NCI-H2196 treated with DMSO at 0.1 percent for 48 hours (cell line): ENCODE data around the gene ZFYVE26.
"Not testable (repeated sequence)": the region's sequence is repeated elsewhere in the genome, so short reads cannot be mapped to it uniquely, and the experiment has no call there.

Experiments
- DNase-seq: peaks from one replicate; lab custom pipeline; 2025; ENCODE audit not compliant: unreplicated experiment; lab: John Stamatoyannopoulos, UW

Gene ZFYVE26

DNA sequence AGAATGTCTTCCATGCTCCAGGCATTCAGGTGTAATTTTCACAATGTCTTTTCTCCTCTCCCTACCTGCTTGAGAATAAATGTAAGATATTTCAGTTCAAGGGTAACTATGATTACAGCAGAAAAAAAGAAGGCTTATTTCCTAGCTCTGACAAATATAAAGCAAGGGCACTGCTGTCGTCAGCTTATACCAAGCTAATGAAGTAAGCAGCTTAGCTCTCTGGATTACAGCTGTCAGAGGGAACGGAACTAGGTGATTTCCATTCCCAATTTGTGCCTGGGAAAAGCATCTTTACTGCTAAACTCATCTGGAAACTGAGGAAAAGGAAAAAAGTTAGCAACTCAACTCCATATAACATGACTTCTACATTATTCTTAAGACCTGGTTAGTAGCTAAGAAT lies 56.5 kb downstream of the ZFYVE26 start:
- no peak for DNase-seq

DNA sequence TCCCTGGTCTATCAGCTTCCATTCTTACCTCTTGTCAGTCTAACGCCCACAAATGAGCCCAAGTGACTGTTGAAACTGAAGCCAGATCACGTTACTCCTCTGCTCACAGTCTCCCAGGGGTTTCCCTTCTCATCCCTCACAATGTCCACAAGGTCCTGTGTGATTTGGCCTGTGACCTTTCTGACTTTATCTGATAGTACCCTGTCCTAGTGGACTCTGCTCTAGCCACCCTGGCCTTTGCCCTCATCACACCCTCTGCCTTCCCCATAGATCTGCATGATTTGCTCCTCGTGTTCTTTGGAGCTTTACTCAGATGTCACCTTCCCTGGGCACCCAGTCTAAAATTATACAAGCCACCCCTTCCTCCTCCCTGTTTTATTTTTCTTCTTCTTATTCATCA lies 59.2 kb downstream of the ZFYVE26 start:
- DNase-seq: no peak

DNA sequence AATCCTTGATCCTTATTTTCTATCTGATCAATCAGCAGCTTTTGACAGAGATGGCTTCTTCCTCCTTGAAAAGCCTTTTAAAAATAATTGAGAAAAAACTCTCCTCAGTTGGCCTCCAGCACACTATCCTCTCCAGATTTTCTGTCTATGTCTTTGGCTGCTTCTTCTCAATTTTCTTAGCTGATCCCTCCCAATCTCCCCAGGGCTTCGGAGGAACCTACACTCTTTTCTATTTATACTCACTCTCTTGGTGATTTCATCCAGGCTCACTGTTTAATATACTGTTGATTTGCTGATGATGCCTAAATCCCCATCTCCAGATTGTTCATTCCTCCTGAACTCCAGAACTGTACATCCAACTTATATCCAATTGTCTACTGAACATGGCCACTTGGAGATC lies 59.9 kb downstream of the ZFYVE26 start:
- no peak for DNase-seq

DNA sequence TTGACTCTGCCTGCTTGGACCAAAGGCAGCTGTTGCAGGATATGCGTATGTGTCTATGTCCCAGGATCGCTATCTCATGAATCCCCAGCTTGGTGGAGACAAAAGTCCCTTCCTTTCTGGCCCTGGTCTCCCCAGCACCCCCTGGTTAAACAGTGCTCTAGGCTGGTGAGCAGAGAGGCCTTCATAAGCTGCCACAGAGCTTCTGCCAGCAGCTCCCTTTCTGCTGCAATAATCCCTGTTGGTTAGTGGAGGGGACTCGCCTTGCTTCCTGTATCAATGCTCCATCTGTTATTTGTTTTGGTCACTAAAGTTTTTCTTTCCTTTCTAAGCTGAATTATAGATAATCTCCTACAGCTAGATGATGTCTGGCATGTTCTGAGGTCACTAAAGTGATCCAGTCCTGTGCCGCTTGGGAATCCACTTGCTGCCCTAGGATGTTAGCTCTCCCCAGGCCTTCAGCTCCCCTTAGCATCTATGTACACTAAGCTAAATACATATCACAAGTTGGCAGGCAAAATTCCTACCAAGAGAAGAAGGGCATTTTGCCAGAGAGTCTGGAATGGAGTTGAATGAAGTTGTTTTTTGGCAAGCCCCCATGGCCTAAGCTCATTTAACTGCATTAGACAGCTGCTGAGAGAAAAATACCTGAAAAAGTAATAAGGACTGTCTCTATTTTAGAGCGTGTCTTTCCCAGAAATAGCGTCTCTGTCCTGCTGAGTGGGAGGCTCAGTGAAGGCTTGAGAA lies 66.9 kb downstream of the ZFYVE26 start:
- no peak for DNase-seq

DNA sequence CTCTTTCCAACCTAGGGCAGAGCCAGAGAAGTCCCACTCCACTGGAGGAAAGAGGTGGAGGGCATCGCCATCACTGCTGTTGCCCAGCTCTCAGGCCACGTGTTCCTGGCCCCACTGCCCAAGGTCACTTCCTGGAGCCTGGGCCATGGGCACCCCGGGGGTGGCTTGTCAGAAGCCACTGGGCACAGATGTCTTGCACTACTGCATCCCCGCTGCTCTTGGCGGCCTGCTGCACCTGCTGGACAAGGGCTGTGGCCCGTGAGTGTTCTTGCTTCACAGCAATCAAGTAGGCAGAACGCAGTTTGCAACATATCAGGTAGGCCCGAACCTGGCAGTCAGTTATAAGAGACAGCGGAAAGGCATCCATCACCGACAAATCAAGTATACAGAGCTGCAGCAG lies 68.1 kb downstream of the ZFYVE26 start:
- no peak for DNase-seq

DNA sequence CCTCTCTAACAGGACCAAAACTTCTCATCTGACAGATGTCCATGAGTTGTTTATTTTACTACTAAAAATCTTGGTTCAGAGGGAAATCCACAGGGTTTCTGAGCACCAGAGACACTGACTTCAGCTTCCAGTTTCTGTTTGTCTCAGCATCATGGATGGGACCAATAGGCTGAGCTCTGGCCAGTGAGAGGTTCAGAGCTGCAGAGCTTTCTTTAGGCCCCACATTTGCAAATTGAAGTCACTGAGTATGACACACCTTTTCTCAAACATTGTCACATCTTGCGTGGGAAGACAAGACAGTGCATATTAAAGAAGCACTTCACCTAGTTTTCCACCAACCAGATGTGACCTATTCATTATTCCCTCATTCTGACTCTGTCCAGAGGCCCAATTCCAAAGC lies 69.5 kb downstream of the ZFYVE26 start:
- no peak for DNase-seq

DNA sequence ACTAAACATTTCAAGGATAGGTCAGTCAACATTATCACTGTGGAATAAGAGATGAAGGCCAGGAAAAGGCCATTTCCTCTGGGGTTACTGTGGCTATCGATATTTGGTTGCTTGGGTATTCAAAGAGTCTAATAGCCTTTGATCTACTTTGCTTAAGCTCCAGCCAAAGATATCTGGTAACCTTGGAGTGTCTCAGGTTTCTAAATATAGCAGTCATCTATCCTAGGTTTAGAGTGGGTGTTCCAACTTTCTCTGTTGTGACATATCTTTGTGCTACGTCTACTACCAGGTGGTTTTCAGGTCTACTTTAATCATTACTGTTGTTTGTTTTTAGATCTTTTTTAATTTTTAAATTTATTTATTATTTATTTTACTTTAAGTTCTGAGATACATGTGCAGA lies 72.3 kb downstream of the ZFYVE26 start:
- no peak for DNase-seq

DNA sequence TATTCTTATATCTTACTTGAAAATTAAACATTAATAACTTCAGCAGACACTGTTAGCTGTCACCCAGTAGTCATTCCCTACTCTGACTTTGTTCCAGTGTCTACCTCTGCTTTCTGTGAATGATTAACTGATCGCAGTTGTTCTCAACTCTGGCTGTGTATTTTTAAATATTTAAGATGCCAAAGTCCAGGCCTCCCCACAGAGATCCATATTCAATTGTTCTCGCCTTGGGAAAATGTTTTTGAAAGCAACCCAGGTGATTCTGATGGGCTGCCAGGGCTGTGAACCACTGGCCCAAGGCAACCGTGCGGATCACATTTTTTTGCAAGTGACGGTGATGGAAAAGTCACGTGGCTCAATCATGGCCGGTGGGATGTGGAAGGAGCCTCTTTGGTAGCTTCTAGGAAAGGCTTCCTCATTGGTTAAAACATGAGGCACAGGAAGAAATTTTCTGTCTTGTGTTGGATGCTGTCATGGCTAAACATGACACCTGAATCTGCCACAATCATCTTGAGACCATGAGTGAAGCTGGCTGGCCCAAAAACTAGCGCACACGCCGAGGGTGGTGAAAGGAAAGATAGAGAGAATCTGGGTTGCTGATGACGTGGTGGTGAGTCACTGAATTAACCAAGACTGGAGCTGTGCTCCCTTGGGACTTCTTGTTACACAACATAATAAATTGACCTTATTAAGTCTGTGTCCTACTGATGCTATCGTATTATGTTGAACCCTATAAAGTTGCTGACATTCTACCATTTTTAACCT lies 77.5 kb downstream of the ZFYVE26 start:
- DNase-seq: no peak

DNA sequence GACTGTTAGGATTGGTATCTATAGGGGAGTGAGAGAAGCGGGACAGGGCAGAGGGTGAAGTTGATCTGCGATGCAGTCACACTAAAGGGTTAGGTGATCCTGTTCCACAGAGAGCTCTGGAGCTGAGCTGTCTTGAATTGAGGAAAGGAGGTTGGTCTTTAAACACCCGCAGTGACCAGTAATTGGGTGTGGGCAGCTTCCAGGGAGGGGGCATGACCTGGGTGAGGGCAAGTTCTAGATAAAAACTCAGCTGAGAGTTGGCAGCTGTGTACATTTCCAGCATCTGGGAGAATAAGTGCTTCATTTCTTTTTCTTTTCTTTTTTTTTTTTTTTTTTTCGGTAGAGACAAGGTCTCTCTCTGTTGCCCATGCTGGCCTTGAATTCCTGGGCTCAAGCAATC lies 79.6 kb downstream of the ZFYVE26 start:
- DNase-seq: no peak

DNA sequence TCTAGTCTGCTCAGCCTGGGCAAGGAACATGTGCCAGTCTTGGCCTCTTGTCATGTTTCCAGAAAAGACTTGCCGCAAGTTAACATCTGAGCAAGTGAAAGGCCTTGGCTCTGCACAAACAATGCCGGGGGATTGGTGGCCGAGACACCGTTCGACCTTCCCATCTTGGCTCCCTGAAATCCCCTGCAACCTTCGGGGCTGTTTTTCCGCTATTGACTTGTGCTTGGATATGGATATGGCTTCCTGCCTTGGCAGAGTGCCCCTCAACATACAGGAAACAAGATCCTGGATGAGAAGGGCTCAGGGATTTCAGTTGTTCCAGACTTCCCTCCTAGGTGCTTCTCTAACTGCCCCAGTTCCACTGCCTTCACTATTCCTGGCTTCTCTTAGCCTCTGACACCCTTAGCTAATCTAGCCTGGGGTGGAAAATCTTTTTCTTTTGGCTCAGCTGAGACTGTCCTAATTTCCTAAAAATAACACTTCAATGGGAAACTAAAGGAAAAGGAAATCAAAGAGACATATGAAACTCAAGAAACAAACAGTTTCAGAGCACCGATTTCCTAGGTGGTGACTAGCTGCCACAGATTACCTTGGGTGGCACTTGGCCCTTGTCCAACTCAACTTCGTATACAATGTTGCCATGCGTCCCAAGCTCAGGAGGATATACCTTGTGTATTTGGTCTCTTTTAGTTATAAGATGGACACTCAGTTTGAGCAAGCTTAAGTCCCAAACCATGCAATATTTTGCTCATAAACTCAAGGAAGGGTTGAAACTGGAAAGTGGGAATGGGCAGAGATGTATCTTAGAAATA lies 80.8 kb downstream of the ZFYVE26 start:
- DNase-seq: no peak

DNA sequence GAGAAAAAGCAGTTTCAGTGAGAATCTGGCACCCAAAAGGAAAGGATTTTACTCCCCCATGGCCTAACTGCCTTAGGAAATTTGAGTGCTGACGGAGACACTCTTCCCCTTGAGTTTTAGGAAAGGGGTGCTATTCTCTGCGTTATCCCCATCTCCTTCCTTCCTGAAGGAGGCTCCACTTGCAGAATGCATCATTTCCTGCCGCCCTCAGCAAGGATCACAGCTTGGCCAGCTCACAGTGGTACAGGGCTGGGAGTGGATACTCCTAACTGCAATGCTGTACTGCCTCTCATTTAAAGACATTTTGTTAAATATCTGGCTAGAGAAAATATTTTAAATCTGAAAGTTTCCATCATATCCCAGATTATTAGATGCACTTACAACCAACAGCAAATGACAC lies 81.7 kb downstream of the ZFYVE26 start:
- DNase-seq: no peak

DNA sequence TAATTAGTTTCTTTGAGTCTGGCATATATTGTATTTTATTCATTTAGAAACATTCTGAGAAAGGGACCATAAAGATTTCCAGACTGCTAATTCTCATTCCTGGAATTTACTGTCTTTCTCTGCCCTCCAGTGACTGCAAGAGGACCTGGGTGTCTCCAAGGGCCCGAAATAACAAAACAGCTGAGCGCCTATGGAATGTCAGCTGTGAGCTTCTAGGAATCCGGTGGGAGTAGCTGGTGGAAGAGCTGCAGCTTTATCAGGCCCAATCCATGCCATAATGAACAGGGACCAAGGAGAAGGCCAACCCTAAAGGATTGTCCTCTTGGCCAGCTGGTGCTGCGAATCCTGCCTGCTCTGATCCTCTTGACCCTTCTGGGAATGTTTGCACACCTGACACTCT lies 82.8 kb downstream of the ZFYVE26 start:
- DNase-seq: no peak

DNA sequence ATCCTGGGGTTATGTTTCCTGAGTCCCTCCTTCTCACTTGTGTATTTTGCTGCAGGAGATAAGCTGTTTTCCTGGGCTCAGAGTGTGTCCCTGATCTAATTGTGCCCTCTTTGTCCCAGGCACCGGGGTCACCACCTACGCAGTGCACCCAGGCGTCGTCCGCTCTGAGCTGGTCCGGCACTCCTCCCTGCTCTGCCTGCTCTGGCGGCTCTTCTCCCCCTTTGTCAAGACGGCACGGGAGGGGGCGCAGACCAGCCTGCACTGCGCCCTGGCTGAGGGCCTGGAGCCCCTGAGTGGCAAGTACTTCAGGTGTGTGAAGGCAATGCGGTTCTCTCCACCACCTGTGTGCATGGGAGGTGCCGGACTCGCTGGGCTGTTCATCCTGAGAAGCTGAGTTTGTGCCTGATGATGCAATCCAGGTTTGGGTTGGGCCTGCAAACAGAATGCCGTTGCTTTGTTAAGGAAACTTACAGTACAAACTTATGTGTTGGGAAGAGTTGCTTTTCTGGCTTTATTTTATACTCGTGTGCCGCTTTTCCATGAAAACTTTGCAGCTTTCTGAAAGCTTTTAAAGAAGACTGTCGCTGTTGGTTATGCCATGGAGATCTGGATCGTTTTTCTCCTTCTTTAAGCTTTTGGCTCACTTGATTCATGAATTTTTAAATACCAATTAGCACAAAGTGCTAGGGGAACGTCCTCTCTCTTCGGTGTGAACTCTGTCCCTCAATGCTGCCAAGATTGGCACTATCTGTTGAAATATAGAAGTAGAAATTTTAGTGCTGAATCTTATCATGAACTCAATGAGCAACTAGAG lies 87.1 kb downstream of the ZFYVE26 start:
- DNase-seq: no peak

DNA sequence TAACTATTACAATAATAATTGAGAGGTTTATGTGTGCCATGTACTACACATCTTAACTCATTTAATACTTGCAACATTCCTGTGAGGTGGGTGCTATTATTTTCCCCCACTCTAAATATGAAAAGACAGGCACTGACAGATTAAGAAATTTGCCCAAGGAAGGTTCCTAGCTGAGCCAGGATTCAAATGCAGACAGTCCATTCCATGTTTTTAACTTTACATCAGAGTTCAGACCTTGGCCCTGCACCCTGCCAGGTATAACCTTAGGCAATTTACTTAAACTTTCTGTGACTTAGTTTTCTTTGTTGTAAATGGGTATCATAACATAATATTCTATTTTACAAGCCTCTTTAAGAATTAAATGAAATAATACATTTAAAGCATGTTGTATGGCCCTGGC lies 88.1 kb downstream of the ZFYVE26 start:
- DNase-seq: no peak

DNA sequence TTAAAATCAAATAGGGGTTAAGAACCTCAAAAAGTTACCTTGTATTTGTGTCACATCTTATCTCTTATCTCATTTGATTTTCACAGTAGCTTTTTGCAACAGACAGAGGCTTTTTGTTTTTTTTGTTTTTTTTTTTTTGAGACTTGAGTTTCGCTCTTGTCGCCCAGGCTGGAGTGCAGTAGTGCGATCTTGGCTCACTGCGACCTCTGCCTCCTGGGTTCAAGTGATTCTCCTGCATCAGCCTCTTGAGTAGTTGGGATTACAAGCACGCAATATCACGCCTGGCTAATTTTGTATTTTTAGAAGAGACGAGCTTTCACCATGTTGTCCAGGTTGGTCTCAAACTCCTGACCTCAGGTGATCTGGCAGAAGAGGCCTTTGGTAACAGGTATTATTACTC lies 89.0 kb downstream of the ZFYVE26 start:
- DNase-seq: no peak

DNA sequence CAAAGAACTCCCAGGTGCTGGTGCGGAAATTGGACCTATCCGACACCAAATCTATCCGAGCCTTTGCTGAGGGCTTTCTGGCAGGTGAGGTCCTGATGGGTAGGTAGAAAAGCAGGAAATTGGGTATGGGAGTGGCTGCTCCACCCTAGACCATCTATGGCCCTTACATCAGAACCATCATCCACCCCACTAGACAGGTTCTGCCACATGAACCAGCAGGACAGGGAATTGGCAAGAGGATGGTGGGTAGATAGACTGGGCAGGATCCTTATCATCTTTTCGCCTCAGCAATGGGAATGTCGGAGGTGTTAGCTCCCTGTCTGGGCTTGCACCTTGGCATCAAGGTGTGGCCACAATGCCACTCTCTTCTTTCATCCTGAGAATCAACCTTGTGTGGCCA lies 91.2 kb downstream of the ZFYVE26 start:
- no peak for DNase-seq

DNA sequence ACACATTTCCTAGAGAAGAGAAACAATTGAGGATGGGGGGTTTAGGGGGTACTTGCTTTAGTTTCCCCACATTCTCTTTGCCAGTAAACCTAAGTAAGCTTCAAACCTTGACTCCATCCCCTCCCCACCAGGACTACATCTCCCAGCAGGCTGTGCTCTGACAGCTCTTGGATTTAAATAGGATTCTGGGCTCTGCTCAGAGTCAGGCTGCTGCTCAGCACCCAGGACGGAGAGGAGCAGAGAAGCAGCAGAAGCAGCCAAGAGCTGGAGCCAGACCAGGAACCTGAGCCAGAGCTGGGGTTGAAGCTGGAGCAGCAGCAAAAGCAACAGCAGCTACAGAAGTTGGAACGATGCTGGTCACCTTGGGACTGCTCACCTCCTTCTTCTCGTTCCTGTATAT lies 94.1 kb downstream of the ZFYVE26 start:
- no peak for DNase-seq

DNA sequence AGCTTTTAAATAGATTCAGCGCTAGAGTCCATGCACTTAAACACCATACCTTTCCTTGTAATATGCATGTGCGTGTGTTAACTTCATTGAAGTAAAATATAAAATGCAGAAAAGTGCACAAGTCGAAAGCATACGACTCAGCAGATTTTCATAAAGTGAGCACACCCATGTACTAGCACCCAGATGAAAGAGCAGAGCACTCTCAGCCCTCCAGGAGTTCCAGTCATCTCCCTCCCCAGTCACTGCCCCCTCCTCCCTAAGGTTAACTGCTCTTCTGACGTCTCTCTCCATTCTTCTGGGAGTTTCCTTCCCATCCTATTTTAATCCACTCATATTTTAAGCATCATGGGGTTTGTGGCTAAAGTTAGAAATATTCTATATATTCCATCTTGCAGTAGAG lies 94.5 kb downstream of the ZFYVE26 start:
- no peak for DNase-seq

DNA sequence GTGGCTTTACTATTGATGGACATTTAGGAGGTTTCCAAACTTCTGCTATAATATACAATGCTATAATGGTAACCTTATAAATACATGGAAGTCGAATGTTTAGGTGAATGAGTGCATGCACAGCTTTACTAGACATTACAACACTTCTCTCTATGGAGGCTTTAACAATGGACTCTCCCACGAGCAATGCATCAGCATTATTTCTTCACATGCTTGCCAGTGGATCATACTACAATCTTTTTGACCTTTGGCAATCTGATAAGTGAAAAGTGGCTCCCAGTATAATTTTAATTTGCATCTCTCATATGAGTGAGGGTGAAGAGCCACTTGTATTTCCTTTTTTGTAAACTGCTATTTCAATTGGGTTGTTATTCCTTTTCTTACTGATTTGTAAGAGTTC lies 96.5 kb downstream of the ZFYVE26 start:
- DNase-seq: no peak

DNA sequence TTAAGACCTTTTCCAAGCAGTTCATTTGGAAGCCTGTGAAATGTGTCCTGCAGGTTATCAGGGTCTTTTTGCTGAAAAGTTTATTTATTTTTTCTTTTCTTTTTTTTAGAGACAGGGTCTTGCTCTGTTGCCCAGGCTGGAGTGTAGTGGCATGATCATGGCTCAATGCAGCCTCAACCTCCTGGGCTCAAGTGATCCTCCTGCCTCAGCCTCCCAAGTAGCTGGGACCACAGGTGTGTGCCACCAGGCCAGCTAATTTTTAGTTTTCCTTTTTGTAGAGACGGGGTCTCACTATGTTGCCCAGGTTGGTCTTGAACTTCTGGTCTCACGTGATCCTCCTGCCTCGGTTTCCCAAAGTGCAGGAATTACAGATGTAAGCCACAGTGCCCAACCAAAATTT lies 97.0 kb downstream of the ZFYVE26 start:
- DNase-seq: not testable (repeated sequence)

DNA sequence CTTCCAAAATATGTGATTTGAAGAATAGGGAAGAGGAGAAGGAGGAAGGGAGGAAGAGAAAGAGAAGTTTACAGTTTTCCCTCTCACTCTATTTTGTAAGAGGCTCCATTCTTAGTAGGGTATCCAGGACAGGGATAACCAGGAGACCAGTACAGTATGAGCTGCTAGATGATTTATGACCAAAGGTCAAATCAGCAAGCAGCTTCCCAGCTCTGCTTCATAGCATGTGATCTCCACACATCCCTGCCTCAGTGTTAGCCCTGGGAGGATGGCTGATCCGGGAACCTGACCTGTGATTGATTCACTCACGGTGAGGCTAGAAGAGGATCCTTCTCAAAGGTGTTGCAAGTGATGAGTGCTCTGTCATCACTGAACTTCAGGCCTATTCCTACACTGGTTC lies 98.1 kb downstream of the ZFYVE26 start:
- no peak for DNase-seq
